GDM1 (cell line): Measurements from ENCODE around the gene NR2C2.

Source experiments
- DNase-seq: peaks from one replicate; lab custom pipeline; 2025; lab: John Stamatoyannopoulos, UW

Gene NR2C2

DNA sequence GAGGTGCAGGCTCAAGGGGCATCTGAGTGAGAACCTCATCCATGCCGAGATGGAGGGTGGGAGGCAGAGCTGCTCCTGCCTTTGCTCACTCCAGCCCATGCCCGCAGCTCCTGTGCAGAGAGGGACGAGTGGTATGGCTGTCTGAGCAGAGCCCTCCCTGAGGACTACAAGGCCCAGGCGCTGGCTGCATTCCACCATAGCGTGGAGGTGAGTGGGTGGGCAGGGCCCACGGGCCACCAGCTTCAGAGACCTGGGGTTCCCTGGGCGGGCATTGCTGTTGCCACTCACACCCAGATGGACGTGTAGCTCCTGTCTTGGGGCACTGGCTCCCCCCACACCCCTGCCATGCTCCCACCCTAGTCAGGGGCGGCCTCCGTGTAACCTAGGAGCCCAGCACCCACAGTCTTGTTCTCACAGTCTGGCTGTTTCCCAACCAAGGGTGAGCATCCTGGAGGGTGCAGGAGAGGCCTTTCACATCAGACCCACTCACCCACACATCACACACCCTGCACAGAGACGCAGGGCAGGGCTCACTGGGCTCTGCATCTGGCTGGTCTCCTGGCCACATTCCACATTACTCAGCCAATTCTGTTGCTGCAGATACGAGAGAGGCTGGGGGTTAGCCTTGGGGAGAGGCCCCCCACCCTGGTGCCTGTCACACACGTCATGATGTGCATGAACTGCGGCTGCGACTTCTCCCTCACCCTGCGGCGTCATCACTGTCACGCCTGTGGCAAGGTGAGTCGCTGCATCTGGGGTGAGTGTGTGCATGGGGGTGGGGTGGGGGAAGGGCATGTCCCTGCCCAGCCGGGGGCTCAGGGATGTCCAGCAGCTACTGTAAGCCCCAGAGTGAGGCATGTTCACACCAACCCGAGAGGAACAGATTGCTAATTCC lies 25.3 kb upstream of the NR2C2 start:
- DNase-seq, result no peak

DNA sequence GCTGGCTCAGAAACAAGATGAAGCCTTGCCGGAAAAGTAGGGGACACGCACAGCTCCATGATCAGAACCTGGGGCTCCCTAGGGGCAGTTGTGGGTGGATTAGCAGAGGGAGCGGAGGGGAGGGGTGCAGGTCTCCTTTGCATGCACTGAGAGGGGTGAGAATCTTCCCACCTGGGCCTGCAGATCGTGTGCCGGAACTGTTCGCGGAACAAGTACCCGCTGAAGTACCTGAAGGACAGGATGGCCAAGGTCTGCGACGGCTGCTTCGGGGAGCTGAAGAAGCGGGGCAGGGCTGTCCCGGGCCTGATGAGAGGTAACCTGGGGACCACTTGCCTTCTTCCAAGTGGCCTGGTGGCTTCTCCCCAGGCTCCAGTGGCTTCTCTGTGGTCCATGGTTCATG lies 24.5 kb upstream of the NR2C2 start:
- no peak for DNase-seq

DNA sequence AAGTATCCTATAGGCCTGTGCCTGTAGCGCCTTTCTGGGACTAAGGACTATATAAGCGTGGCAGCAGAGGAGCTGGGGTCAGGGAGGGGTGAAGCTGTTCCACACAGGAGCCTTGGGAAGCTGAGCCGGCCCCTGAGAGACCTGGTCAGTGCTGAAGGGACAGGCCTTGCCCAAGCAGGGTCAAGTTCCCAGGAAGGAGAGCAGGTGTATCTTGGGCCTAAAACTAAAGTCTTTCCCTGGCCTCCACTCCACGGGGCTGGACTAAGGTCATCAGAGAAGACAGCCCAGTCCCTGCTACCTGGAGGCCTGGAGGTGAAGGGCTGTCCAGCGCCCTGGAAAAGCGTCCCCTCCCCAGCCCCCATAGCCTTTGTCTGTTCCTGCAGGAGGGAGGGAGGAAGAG lies 23.9 kb upstream of the NR2C2 start:
- DNase-seq, result no peak

DNA sequence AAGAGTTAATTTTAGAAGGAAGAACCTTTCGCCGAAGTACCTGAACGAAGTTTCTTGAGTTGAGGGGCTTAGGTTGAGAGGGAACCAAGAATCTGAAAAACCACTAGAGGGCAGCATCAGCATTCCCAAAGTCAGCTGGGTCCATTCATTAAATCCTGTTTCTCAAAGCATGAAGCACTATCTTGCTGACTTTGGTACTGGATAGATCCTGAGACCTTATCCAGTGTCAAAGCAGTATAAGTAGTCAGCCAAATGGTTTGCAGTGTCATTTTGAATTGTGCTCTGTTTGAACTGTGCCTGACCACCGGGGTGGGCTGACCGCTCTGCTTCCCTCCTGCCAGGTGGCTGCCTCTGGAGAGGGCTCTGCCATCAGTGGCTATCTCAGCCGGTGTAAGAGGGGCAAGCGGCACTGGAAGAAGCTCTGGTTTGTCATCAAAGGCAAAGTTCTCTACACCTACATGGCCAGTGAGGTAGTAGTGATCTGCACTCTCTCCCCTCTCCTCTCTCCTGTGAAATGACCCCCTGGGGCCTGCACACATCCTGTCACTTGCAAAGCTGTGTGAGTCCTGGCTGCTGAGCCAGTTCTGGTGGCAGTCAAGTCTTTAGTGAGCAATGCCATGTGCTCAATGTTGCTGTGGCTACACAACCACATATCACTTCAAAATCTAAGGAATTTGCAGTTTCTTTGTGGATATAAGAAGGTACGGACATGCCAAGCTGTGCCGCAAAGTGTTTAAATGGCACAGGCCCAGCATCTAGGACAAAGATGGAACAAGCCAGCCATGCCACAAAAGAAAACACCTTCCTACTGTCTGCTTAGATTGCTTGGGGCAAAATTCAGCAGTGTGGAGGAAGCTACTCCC lies 21.4 kb upstream of the NR2C2 start:
- DNase-seq, result no peak

DNA sequence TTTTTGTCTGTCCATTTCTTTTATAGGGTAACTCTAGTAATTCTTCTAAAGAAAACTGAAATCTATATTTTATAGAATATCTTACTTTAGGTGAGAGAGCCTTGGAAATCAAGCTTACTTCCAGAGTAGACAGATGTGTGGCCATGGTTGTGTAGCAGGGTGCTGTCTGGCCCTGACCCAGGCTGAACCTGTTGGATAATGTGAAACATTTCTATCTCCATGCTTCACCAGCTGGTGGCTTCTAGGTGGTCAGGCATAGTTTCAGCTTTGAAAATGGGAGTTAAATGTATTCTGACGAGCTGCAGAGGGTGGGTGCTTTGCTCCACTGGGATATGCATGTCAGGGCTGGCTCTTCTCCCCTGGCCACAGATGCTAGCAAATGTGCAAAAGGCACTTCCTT lies 20.8 kb upstream of the NR2C2 start:
- no peak for DNase-seq

DNA sequence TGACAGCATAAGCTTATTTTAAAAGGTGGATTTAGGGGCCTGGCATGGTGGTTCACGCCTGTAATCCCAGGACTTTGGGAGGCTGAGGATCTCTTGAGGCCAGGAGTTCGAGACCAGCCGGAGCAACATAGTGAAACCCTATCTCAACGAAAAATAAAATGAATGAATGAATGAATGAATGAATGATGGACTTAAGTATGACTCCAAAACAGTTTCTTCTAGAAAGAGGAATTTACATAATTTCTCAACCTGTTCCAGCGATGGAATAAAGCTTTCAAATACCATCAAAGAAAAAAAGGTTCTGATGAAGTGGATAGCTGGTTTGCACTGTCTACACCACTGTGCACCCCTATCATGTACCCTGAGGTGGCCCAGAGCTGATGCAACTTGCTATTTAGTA lies 20.1 kb upstream of the NR2C2 start:
- no peak for DNase-seq

DNA sequence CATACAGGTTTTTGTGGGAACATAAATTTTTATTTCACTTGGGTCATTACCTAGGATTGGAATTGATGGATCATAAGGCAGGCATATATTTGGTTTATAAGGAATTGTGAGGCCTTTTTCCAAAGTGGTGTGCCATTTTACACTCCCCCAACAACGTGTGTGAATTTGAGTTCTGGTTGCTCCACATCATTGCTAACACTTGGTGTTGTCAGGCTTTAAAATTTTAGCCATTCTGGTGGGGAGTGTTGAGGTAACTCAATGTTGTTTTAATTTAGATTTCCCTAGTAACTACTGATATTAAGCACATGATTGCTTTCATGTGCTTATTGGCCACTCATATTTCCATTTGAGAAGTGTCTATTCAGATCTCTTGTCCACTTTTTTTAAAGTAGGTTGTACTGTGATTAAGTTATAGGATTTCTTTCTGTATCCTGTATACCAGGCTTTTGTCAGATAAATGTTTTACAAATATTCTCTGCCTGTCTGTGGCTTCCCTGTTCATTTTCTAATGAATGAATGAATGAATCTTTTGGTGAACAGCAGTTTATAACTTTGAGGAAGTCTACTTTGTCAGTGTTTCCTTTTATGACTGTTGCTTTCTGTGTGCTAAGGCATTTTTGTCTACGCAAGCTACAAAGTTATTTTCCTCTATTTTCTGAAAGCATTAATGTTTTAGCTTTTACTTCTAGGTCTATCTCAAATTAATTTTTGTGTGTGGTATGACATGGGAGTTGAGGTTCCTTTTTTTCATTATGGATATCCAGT lies 17.9 kb upstream of the NR2C2 start:
- no peak for DNase-seq

DNA sequence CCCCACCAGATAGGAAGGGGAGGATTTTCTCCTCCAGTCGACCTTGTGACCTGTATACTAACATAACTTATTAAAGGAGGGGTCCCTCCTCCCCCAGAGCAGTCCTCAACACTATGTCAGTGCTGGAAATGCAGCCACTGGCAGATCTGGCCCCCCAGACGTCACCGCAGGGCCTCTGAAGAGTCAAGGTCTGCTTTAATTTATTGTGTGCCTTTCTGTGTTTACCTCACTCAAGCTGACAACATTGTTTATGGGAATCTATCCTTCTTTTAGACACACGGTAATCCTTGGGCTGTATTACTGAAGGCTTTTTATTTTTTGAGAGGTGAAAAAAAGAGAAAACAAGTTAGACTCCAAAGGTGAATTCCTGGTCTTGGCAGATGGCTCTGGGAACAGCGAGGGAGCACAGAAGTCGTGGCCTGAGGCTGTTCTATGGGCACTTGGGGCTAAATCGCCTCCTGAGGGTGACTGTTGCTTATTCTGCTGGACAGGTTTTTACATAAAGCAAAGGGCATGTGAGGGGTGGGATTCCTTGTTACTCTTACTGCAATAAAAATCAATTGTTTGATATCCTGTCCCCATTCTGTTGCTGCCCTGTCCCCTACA lies 13.5 kb upstream of the NR2C2 start:
- DNase-seq, result no peak

DNA sequence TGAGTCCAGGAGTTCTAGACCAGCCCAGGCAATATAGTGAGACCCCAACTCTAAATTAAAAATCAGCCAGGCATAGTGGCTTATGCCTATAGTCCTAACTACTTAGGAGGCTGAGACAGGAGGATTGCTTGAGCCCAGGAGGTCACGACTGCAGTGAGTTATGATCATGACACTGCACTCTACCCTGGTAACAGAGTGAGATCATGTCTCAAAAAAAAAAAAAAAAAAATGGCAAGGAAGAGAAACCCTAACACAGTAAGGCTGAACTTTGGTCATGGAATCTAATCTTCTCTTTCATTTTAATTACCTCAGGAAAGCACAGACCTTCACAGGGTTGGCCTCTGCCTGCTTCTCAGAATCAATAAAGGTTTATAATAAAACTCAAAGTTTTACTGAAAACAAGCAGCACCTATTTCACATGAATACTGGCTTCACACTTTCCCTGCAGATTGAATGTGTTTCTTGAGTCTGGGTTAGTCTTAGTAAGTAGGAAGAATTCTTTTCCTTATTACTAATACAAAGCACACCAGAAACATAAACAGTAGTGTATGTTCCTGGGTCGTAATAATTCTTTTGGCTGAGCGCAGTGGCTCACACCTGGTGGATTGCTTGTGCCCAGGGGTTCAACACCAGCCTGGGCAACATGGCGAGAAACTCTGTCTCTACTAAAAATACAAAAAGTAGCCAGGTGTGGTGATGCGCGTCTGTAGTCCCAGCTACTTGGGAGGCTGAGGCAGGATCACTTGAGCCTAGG lies 11.6 kb upstream of the NR2C2 start:
- no peak for DNase-seq

DNA sequence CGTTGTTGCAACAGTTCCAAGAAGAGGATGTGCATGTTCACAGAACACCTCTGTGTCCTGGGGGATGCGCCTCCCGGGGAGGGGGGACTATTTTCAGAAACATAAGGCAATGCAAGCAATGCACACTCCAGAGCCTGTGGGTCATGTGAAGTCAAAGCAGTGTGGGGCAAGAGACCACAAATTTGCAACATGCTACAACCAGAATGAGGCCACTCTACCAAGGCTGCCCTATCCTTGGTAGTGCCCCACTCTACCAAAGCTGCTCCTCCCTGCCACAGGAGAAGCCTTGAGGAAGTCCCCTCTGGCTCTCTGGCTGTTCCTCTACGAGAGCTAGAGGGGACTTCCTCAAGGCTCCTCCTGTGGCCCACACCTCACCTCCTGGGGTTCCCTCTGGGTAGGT lies 8.4 kb upstream of the NR2C2 start:
- DNase-seq, result no peak

DNA sequence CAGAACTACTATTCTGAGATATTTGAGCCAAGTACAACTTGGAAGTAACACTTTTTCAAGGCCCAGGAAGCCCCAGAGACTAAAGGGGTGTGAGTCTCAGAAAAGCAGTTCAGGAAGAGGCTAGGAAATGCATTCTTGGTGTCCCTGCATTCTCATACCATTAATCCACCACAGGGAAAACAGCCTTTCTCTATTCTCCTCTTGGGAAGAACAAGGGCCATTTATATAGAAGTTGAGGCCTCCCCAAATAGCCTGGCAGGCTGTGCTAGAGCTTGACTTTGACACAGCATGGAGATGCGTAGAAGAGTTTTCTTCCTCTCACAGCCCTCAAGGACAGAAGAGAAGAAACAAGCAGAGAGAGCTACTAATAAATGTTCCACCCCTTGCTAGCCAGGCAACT lies 5.5 kb upstream of the NR2C2 start:
- no peak for DNase-seq

DNA sequence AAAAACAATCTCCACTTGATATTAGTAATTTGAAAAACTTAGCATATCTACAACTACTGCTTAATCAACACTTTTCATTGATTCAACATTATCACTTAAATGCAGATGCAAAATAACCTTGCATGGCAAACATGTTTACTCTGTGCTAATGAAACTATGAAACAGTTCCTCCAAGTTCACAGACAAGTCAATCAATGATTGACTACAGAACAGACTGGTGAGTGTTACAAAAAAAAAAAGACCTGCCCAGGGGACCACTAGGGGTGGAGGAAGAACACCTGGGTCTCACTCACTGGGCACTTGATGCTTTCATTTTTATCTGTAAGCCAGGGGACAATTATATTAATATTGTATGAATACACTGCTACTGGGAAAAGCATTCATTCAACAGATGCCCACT lies 4.3 kb upstream of the NR2C2 start:
- DNase-seq, result no peak

DNA sequence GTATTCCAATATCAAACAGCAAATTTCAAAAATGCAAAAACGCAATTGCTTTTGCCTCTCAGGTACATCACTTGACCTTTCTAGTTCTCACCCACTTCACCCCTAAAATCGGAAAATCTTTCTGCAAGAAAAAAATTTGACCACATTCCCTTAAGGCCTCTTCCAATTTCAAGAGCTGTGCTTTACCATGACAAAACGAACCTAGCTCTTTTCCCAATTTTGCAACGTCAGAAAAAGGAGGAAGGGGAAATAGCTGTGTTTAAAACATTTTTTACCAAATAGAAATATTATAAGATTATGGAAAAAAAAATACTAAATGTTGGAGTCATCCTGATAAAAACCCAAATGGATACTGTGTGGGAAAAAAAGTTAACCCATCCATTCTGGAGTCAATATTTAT lies 1.1 kb upstream of the NR2C2 start:
- DNase-seq, result no peak

DNA sequence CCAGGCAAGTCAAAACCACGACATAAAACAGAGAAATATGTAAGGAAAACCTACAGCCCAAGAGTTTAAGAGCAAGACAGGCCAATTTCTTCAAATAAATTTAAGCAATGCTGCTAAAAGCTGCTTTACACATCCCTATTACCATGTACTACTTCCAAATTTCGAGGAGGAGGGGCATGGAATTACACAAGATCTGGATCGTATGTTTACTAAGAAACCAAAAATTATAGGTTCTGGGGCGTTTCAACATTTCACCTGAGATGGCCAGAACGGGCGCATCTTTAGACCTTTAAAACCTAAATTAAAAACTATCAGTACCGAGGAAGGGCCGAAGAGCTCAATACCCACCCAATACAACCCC lies 664 bp upstream of the NR2C2 start:
- no peak for DNase-seq

DNA sequence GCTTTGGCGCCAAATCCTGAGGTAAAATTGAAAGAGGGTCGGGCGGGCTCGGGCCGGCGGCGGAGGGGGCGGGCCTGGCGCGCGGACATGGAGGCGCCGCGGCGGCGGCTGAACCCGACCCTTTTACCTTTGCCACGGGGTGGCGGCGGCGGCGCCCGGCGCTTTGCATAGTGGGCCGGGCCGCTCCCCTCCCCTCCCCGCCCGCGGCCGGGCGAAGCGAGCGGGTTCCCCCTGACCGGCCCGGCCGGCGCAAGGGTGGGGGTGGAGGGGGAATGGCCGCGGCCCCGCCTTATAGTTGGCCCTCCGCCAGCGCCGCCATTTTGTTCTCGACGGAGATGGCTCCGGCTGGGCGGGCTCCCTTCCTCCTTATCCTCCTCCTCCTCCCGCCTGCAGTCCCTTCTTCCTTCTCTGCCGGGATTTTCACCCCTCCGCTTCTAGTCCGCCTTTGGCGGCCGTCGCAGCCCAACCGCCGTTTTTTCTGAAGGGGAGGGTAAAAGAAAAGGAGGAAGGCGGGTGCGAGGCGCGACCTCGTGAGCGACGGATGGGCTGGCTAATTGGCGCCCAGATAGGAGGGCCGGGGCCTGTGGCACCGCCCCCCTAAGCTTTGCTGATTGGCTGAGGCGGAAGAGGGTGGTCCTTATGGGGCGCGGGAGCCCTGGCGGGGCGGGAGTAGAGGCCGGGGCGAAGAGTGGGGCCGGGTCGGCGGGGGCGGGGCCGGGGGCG lies 664 bp downstream of the NR2C2 start:
- peak; percentile 92 for DNase-seq

DNA sequence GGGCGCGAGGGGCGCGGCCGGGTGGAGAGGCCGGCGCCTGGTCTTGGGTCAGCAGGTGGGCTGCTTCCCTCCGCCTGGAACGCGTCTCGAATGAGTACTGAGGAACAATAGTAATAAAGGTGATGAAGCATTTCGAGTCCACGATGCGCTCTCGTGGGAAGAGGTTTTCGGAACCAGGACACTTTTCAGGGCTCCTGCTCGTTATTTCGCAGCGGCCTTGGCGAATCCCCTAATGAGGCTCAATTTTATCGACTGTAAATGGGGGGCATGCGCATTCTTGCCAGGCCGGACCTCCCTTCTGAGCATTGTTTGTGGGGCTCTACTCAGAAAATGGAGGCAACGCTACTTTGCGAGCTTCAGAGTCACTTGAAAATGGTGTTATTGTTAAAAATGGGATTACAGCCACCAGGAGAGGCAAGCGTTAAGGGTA lies 1.2 kb downstream of the NR2C2 start:
- no peak for DNase-seq

DNA sequence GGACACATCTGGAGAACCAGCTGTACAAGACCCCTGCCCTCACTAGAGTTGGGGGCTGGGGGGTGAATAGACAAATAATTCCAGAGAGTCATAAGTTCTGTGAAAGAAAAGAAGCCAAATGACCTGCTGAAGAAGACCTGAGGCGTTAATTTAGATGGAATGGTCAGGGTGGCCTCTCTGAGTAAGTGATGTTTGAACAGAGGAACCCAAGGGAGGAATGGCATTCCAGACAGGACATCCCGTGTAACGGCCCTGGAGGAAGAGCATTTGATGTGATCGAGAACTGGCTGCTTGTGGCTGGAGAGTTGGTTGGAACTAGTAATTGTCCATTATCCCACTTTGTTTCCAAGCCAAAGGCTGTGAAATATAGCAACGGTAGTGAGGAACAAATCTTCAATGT lies 1.7 kb downstream of the NR2C2 start:
- DNase-seq, result no peak

DNA sequence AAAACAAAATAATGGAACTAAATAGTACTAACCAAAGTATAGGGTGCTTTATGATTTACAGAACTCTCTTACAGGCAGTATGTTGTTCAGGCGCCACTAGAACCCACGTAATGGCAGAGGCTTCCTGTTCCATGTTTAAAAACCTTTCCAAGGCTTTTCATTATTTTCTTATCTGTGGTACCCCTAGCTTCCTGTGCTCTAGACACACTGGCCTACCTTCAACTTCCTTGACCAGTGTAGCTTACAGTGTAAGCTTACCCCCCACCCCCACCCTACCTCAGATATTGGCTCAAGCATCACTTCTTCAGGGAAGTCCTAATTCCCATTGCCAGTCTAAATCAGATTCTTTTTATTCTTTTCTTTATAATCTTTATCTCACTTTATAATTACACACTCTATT lies 2.9 kb downstream of the NR2C2 start:
- no peak for DNase-seq

DNA sequence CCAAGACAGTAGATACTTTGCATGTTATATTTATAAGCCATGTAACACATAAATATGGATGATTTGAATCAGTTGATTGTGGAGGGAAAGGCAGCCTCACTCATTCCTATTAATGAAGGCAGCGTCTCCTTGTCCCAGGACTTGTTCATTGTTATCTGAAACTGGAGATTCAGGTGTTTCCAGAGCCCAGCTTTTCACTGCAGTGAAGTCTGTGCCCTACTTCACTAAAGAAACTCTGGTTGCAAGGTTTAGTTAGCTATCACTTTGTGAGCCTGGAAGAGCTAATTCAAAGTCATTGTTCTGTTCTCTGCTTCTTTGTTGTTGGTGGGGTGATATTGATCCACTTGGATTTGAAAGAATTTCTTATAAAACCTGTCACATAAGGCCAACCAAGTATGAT lies 9.8 kb downstream of the NR2C2 start:
- no peak for DNase-seq

DNA sequence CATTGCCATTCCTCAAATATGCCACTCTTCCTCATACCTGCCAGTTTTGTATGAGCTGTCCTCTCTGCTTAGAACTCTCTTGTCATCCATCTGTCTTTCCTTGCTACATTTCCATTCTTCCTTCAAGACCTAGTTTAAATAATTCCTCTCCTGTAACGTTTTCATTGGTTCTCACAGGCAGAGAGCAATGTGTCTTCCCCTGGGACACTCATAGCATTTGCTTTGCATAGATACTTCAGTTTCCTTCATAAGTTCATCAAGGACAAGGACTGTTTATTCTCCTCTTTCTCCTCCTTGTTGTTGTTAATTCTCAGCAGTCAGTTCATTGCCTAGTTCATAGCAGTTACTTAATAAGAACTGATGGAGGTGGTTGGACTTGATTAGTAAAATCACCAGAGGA lies 10.5 kb downstream of the NR2C2 start:
- DNase-seq, result no peak
